HepG2 (cell line): ENCODE data around the gene SHLD1. TPM values are rescaled to one million over a fixed set of nuclear protein-coding genes. Genes with fewer than 3 reads are reported as not detected.

Source experiments
- FOXO1 ChIP-seq: sonication (generic); formaldehyde crosslinking; IDR thresholded peaks from 2 replicates; pipeline ENCODE4 v1.4.0; 2020; ENCODE audit warnings: missing genetic modification reagents
- GATAD1 ChIP-seq: IDR thresholded peaks from 2 replicates; pipeline ENCODE4 v1.6.1; 2016; ENCODE audit warnings: missing genetic modification reagents, missing compliant biosample characterization
- HCFC1 ChIP-seq: fragments of 150-350 bp; IDR thresholded peaks from 2 replicates; pipeline ENCODE4 v1.6.1; 2014; ENCODE audit warnings: low read depth, low read length
- JUND ChIP-seq: sonication (generic); formaldehyde crosslinking; IDR thresholded peaks from 2 replicates; pipeline ENCODE4 v1.8.0; 2022; ENCODE audit warnings: mild to moderate bottlenecking, missing genetic modification reagents
- MAFG ChIP-seq: sonication (generic); formaldehyde crosslinking; IDR thresholded peaks from 2 replicates; pipeline ENCODE4 v1.5.1; 2020; ENCODE audit warnings: mild to moderate bottlenecking, missing genetic modification reagents
- MYNN ChIP-seq: sonication (generic); formaldehyde crosslinking; IDR thresholded peaks from 2 replicates; pipeline ENCODE4 v1.4.0; 2020; ENCODE audit warnings: mild to moderate bottlenecking, low read depth, missing genetic modification reagents
- SP2 ChIP-seq: sonication (generic); formaldehyde crosslinking; IDR thresholded peaks from 2 replicates; pipeline ENCODE4 v1.5.1; 2020; ENCODE audit warnings: mild to moderate bottlenecking, missing genetic modification reagents
- TSC22D2 ChIP-seq: sonication (generic); formaldehyde crosslinking; IDR thresholded peaks from 2 replicates; pipeline ENCODE4 v1.5.1; 2020; ENCODE audit warnings: missing genetic modification reagents, mild to moderate bottlenecking, borderline replicate concordance
- ZNF280B ChIP-seq: sonication (generic); formaldehyde crosslinking; IDR thresholded peaks from 2 replicates; pipeline ENCODE4 v1.5.0; 2020; ENCODE audit warnings: missing genetic modification reagents, mild to moderate bottlenecking, borderline replicate concordance
- ZNF383 ChIP-seq: sonication (generic); formaldehyde crosslinking; IDR thresholded peaks from 2 replicates; pipeline ENCODE4 v1.4.0; 2020; ENCODE audit warnings: missing genetic modification reagents, mild to moderate bottlenecking, borderline replicate concordance
- ZNF530 ChIP-seq: sonication (generic); formaldehyde crosslinking; IDR thresholded peaks from 2 replicates; pipeline ENCODE4 v1.5.0; 2020; ENCODE audit warnings: low read depth, mild to moderate bottlenecking, missing genetic modification reagents
- ZNF746 ChIP-seq: sonication (generic); formaldehyde crosslinking; IDR thresholded peaks from 2 replicates; pipeline ENCODE4 v1.8.0; 2022; ENCODE audit warnings: mild to moderate bottlenecking, missing genetic modification reagents
- polyA plus RNA-seq, 8 experiments: library from polyadenylated mRNA; depleted of rRNA in 3 of 8; stranded (reverse) in 7 of 8; unstranded in 1 of 8; fragments of >200 nt; fragmentation: Illumina TruSeq in 4 of 8; extraction: Trizol in 4 of 8; gene quantifications; 2 replicates each; pipeline versions ENCODE4 v1.2.1 to v1.2.3, GENCODE V29; 2011 to 2016; ENCODE audit warnings: low read depth in 4 of 8, missing spikeins in 1 of 8, mixed read lengths in 1 of 8; ENCODE audit not compliant: insufficient read depth in 1 of 8
- total RNA-seq, 5 experiments: library from RNA; depleted of rRNA; stranded (reverse); fragments of >200 nt; fragmentation: Illumina TruSeq; extraction: Trizol; gene quantifications; 2 replicates each; pipeline ENCODE4 v1.2.3, GENCODE V29; 2016; ENCODE audit warnings: low read depth in 1 of 5
- TF ChIP-seq, protein P1 (sequence below): sonication (generic); formaldehyde crosslinking; IDR thresholded peaks from 2 replicates; pipeline ENCODE4 v1.4.0; 2020; ENCODE audit warnings: mild to moderate bottlenecking, low read depth, missing genetic modification reagents
- TF ChIP-seq, protein P2 (sequence below): IDR thresholded peaks from 2 replicates; pipeline ENCODE4 v1.6.1; 2016; ENCODE audit warnings: missing biosample characterization, missing genetic modification reagents, low read depth
- TF ChIP-seq, protein P3 (sequence below): sonication (generic); formaldehyde crosslinking; IDR thresholded peaks from 2 replicates; pipeline ENCODE4 v1.4.0; 2020; ENCODE audit warnings: missing genetic modification reagents; ENCODE audit errors: not compliant biosample characterization
- TF ChIP-seq, protein P4 (sequence below): sonication (generic); formaldehyde crosslinking; IDR thresholded peaks from 2 replicates; pipeline ENCODE4 v1.8.1; 2023; ENCODE audit warnings: mild to moderate bottlenecking, missing genetic modification reagents, borderline replicate concordance
- TF ChIP-seq, protein P5 (sequence below): sonication (generic); formaldehyde crosslinking; IDR thresholded peaks from 2 replicates; pipeline ENCODE4 v1.4.0; 2020; ENCODE audit warnings: mild to moderate bottlenecking, missing genetic modification reagents

Gene SHLD1
- total and polyA plus RNA-seq, 2 of the 13 experiments (the other 11 are each of a cell fraction or from before 2014, with no cell fraction given), result 8.9 to 10.0 TPM

DNA sequence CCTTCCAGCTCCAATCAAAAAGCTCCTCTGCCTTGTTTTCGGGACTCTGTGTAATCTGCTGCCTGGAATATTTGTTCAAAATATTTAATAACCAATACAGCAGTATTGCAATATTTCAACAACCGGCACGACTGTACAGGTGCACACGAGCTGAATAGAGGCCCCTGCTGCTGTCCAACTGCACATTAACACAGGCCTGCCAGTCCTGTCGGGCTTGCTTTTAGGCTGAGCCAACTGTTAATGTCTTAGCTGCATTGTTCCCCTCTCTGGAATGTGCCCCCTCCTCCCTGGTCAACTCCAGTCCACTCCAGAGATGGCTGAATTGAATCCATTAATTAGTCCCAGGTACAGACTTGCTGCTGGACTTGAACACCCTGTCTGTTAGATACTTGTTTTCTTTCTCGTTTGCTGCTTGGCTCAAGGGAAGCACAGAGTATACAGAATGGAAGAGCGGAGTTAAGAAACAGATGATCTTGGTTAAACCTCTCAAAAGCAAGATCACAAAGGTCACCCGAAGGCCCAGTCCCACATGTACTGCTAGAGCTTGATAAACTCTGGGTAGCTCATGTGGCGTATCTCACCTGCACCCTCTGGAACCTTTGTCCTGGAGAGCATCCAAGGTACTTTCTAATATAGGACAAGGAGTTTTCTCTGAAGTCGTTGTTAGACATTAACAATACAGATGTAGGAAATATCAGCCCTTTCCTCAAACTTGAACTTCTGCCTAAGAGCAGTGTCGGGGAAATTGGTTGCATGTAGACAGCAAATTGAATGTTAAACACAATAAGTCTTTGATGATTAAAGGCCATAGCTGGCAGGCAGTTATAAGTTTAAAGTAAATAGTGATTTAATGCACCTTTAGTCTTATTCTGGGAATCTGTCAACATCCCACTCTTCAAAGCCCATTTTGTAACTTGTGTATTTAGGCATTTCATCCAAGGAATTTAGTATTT is 31.9 kb downstream of the SHLD1 start (continued):
- no peak for TF ChIP-seq MAFG (CRISPR knock-in tag)
- 0 out of 2 replicates have a peak, but pooled peaks have one; percentile 26 for TF ChIP-seq ZNF746
- no peak for TF ChIP-seq SP2 (CRISPR knock-in tag)
- no peak for TF ChIP-seq ZNF383 (CRISPR knock-in tag)
- TF ChIP-seq HCFC1, result no peak
- no peak; the same call in 1 of the 2 replicates for TF ChIP-seq GATAD1
- no peak for TF ChIP-seq ZNF280B (CRISPR knock-in tag)
- no peak for TF ChIP-seq JUND
- TF ChIP-seq, protein P1, sequence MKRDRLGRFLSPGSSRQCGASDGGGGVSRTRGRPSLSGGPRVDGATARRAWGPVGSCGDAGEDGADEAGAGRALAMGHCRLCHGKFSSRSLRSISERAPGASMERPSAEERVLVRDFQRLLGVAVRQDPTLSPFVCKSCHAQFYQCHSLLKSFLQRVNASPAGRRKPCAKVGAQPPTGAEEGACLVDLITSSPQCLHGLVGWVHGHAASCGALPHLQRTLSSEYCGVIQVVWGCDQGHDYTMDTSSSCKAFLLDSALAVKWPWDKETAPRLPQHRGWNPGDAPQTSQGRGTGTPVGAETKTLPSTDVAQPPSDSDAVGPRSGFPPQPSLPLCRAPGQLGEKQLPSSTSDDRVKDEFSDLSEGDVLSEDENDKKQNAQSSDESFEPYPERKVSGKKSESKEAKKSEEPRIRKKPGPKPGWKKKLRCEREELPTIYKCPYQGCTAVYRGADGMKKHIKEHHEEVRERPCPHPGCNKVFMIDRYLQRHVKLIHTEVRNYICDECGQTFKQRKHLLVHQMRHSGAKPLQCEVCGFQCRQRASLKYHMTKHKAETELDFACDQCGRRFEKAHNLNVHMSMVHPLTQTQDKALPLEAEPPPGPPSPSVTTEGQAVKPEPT (CRISPR knock-in tag), result no peak
- no peak for TF ChIP-seq ZNF530 (CRISPR knock-in tag)
- TF ChIP-seq, protein P2, sequence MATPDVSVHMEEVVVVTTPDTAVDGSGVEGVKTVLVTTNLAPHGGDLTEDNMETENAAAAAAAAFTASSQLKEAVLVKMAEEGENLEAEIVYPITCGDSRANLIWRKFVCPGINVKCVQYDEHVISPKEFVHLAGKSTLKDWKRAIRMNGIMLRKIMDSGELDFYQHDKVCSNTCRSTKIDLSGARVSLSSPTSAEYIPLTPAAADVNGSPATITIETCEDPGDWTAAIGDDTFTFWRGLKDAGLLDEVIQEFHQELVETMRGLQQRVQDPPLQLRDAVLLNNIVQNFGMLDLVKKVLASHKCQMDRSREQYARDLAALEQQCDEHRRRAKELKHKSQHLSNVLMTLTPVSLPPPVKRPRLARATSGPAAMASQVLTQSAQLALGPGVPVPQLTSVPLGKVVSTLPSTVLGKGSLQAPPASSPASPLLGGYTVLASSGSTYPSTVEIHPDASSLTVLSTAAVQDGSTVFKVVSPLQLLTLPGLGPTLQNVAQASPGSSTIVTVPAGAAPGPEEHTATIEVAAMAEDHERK (CRISPR knock-in tag), result no peak
- peak; percentile 43; the same call in 1 of the 2 replicates for TF ChIP-seq FOXO1 (CRISPR knock-in tag)
- TF ChIP-seq, protein P3, sequence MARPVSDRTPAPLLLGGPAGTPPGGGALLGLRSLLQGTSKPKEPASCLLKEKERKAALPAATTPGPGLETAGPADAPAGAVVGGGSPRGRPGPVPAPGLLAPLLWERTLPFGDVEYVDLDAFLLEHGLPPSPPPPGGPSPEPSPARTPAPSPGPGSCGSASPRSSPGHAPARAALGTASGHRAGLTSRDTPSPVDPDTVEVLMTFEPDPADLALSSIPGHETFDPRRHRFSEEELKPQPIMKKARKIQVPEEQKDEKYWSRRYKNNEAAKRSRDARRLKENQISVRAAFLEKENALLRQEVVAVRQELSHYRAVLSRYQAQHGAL (CRISPR knock-in tag), result no peak
- no peak for TF ChIP-seq TSC22D2 (CRISPR knock-in tag)
- TF ChIP-seq, protein P4, sequence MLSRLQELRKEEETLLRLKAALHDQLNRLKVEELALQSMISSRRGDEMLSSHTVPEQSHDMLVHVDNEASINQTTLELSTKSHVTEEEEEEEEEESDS (CRISPR knock-in tag), result no peak
- TF ChIP-seq MYNN (CRISPR knock-in tag), result no peak
- TF ChIP-seq, protein P5, sequence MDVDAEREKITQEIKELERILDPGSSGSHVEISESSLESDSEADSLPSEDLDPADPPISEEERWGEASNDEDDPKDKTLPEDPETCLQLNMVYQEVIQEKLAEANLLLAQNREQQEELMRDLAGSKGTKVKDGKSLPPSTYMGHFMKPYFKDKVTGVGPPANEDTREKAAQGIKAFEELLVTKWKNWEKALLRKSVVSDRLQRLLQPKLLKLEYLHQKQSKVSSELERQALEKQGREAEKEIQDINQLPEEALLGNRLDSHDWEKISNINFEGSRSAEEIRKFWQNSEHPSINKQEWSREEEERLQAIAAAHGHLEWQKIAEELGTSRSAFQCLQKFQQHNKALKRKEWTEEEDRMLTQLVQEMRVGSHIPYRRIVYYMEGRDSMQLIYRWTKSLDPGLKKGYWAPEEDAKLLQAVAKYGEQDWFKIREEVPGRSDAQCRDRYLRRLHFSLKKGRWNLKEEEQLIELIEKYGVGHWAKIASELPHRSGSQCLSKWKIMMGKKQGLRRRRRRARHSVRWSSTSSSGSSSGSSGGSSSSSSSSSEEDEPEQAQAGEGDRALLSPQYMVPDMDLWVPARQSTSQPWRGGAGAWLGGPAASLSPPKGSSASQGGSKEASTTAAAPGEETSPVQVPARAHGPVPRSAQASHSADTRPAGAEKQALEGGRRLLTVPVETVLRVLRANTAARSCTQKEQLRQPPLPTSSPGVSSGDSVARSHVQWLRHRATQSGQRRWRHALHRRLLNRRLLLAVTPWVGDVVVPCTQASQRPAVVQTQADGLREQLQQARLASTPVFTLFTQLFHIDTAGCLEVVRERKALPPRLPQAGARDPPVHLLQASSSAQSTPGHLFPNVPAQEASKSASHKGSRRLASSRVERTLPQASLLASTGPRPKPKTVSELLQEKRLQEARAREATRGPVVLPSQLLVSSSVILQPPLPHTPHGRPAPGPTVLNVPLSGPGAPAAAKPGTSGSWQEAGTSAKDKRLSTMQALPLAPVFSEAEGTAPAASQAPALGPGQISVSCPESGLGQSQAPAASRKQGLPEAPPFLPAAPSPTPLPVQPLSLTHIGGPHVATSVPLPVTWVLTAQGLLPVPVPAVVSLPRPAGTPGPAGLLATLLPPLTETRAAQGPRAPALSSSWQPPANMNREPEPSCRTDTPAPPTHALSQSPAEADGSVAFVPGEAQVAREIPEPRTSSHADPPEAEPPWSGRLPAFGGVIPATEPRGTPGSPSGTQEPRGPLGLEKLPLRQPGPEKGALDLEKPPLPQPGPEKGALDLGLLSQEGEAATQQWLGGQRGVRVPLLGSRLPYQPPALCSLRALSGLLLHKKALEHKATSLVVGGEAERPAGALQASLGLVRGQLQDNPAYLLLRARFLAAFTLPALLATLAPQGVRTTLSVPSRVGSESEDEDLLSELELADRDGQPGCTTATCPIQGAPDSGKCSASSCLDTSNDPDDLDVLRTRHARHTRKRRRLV (CRISPR knock-in tag), result no peak
